HG02885 (cell line): Measurements from ENCODE around the gene CLCN4.
A peak's percentile ranks its signal among the peaks of the same experiment; 100 is the strongest.

Experiments
- ATAC-seq: cut with Tn5 transposase; IDR thresholded peaks from one replicate; pipeline ENCODE4 v1.9.1; 2021; ENCODE audit warnings: mild to moderate bottlenecking; ENCODE audit not compliant: unreplicated experiment, poor library complexity

The CLCN4 gene

DNA sequence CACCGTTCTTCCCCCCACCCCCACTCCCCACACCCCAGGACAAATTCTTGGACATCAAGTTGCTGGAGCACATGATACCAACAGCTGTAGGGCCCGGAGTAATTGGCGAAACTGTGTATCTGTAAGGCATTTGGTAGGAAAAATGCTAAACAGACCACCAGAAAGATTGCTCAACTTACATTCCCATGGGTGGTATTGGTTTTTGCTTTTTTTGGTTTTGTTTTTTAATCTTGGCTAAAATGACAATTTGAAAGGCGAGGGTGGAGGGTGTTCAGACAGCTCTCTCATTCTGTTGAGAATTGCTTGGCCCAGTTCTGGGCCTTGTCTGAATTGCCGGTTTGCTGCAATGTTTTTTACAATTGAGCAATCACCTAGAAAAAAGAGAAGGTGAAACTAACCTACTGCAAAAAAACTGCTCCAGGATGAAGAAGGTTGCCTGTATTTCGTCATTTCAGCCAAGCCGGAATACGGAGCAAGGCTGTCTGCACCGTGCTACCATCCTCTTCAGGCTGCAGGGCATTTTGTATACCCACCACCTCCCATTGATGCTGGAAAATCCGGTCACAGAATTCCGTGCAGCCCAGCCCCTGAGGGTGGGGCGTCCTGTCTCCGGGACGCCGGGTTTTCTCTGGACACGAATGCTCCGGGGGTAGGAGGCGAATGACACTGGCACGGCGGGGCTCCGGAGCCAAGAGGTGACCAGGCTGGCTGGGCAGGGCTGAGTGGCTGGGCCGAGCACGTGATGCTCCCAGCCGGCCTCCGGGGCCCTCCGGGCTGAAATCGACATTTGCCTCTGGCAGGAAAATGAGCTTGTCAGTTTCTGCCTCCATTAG lies at the start of gene CLCN4:
Gene CLCN4, plus strand, starts transcription at position 777 of the 833 bp plus-strand sequence. CDS start 28,058 bp downstream, outside the sequence.
- peak; percentile 66 for ATAC-seq

DNA sequence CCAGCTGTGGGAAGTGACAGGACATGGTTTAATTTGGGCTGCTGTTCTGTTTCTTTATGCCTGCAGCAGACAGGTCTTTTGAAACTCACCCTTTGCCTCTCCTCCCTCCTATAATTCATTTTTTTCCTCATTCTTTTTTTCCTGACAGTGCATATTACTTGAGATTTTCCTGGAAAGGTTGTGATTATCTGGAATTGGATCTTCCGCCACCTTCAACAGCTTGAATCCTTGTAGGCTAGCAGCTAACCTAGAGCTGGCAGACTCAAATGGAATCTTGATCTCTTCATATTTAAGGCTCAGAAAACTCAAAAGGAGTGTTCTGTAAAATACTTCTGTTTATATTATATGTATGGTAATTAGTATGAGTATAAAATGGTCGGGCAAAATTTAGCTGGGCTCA lies 49.3 kb upstream of the CLCN4 start:
- ATAC-seq: no peak

DNA sequence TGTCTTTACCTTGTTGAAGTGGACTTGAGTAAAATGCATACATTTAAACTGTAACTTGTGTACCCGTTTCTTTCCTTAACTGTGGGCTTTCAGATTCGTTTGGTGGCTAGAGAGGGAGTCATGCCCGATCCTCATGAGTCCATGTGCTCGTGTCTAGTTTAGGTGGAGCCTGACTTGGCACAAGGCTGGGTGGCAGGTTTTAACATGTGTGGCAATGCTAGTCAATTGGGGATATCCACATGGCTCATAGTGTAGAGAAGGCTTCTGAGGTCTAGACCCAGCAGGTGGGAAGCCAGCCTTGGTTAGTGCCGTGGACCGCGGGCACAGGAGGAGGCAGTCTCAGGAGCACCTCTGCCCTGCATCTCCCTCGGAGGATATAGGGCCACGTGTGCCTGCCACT lies 48.5 kb upstream of the CLCN4 start:
- no peak for ATAC-seq

DNA sequence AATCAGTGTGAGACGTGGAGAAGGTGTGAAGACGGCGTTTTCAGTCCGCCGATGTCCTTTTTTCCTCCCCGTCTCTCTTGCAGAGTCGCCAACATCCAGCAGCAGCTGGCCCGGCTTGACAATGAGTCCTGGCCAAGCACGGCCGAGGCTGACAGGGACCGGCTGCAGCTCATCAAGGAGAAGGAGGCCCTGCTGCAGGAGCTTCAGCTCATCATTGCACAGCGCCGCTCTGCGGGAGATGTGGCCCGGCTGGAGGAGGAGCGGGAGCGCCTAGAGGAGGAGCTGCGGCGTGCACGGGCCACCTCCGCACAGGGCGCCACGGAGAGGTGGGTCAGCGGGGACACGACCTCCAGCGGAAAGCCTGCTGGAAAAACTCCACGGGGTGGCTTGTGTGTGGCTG lies 47.1 kb upstream of the CLCN4 start:
- ATAC-seq: no peak

DNA sequence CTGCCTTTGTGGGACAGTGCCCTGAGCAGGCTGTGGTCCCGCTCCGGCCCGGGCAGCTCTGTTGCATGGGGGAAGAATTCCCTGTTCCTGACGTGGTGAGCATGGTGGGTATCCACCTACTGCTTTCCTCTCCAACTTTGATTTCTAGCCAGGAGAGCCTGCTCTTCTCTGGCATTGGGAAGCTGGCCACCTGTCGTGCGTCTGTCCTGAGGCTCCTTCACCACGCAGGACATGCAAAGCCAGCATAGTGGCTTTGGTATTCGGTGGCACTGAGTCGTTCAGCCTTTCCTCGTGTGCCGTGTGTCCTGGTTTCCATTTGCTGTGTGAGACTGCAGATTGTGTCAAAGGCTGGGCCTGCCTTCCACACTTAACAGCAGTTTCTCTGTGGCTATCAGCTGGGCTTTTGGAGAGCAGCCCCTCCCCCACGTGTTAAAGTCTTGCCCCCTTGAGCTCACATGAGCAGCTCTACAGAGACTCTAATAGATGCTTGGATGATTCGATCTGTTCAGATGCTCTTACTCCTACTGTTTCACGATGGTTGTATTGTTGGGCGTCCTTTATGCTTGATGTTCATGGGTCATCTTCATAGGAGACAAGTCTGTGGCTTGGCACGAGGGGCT lies 46.3 kb upstream of the CLCN4 start:
- ATAC-seq: no peak

DNA sequence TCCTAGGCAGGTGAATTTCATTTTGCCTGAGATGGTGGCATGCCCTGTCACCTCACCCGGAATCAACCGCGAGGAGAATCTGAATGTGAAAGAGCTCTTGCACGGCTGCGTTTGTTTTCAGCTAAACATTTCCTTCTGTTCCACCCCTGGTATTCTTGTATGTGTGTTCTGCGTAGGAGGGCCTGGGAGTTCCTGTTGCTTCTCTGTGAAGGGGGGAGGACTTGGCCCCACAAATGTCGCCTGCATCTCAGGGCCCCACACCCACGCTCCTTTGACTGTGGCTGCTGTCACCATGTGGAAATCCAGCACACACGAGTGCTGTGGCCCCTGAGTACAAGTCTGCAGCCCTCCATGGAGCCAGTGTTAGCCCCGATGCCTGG lies 45.8 kb upstream of the CLCN4 start:
- peak; percentile 52 for ATAC-seq

DNA sequence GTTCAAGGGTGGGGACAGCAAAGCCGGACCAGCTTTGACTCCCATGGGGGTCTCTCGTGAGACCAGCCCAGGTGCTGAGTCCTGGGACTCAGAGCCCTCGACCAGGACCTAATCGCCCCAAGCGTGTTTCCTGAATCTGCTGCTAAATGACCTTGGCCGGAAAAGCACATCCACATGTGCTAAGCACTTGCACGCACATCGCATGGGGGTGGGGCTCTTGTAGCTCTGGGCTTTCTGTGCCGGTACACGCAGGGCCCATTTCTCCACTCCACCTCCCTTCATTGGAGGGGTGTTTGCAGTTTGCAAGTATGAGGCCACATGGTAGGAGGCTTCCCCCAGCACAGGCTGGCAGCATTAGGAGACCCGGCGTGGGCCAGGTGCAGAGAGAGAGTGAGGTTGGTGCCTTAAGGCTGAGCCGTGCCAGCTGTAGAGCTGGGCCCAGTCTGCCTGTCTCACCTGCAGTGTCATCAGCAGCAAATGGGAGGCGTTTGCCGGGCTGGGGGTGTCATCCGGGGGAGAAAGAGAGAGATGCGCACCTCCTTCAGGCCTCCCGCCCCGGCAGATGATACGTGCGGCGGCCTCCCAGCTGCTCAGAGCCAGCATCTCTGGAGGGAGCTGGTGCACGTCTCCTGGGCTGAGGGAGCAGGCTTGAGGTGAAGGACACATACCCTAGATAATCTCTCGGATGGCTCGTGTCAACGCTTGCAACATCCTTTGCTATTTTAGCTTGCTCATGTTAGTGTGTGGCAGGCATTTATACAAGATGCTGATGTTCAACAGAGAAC lies 45.2 kb upstream of the CLCN4 start:
- peak; percentile 51 for ATAC-seq

DNA sequence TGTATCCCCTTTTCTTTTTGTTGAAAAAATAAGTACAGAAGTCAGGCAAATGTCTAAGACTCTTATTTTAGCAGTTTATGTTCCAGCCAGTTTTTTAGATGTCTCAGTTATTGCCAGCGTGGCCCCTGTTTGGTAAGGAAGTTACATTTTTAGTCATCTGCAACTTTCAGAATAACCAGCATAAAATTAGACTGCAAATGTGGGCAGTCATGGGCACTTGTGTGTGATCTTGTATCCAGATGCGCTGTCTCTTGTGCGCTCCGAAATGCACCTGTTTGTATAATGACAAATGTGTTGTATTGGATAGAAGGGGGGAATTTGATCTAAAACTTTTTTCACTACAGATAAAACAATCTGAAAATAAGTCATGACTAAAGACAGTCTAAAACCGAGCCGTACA lies 44.3 kb upstream of the CLCN4 start:
- ATAC-seq: peak; percentile 40

DNA sequence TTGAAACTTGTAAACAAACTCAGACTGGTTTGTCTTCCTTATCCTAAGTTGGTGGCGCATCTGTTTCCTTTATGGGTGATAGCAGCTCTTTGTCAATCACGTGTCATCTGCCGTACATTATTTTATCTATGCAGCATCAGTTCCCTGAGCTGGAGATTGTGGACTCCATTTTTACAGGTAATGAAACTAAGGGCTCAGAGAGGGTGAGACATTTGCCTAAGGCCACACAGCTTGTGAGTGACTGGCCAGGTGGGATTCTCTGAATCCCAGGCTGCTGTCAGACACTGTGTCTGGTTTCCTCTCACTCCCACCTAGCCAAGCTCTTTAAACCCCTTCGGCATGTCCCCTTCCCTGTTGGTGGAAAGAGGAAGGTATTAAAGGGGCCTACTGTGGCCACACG lies 41.7 kb upstream of the CLCN4 start:
- ATAC-seq: no peak

DNA sequence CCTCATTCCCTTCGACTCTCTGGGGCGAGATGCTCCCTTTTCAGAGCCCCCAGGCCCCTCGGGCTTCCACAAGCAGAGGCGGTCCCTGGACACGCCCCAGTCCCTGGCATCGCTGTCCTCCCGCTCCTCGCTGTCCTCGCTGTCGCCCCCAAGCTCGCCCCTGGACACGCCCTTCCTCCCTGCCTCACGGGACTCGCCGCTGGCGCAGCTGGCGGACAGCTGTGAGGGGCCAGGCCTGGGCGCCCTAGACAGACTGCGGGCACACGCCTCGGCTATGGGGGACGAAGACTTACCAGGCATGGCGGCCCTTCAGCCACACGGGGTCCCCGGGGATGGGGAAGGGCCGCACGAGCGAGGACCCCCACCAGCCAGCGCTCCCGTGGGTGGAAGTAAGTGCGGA lies 39.5 kb upstream of the CLCN4 start:
- no peak for ATAC-seq

DNA sequence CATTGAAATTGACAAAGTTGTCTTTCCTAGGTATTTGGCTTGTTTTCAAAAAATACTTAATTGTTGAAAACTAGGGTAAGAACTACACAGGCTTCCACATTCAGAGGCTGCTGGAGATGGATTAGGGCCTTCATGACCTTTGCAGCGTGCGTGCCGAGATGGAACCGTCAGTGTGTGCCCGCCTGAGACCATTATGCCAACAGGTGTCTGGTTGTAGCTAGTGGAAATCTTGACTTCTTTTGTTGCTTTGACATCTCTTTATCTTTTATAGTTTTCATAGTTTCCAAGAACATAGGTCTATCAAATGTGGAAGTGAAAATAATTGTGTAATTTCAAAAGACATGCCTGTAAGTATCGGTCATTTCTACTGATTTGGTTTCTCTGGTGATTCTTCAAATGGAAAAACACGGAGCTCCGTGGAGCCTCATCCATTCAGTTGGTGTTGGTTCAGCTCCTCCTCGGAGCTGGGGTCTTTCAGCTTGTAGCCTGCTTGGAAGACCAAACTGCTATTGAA lies 38.9 kb upstream of the CLCN4 start:
- no peak for ATAC-seq

DNA sequence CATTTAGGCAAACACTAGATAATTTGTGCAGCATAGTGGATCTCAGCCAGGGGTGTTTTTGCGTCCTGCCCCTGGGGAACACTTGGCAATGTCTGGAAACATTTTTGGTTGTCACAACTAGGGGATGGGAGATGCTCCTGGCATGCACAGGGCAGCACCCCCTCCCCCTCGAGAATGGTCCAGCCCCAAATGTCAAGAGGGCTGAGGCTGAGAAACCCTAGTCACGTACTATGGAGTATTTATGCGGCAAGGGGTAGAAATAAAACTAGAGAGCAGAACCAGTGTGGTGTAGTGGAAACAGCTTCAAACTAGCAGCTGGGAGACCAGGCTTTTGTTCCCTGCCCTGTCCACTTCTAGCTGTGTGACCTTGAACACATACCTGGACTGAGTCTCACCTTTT lies 38.2 kb upstream of the CLCN4 start:
- ATAC-seq: no peak

DNA sequence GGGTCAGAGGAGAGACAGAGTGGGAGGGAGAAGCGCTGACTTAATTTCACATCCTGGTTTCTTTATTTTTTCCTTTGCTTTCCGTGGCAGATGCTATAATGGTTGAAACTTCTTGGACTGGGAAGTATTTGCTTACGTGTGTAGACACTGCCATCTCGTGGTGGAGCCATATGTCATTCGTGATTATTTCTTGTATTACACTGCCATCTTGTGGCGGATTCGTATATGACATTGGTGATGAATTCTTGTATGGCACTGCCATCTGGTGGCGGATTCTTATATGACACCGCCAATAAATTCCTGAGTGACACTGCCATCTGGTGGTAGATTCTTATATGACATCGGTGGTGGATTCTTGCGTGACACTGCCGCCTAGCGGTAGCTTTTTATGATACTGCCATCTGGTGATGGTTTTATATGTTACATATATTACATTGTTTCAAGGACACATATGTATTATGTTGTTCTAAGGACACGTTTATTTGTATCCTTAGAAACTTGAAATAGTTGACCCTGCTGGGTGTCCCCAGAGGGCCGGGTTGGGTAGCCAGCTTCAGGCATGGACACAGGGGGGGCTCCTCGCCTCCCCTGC lies 37.3 kb upstream of the CLCN4 start:
- peak; percentile 61 for ATAC-seq

DNA sequence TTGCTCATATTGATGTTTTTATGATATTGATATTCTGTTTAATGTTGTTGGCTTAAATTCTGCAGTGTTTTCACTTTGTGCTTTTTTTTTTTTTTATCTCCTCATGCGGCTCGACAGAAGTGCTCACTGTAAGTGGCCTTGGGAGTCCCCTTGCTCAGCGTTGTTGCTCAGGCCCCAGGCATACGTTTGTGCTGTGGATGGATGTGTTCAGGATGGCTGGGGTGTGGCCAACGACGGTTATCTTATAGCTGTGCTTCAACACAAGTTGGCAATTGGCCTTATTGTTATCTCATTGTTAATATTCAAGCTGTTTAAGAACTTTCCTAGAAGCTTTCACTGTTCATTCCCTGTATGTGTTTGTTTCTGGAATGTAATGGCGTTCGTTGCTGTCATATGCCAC lies 36.4 kb upstream of the CLCN4 start:
- no peak for ATAC-seq

DNA sequence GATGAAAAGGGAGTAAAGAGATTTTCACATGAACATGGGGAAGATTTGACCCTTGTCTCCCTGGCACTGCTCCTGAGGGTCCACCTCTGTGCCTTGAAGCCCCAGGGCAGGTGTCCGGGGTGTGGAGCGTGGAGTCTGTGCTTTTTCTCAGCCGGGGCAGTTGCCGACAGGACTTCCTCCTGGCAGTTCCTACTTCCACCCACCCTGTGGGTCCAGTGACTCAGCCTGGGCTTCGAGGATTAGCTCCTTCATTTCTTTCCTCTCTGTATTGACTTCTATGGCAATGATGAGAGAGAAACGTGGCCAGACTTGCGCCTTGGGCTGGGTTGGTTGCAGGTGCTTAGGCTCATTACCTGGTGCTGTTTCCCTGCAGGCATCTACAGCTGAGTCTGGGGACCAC lies 35.9 kb upstream of the CLCN4 start:
- ATAC-seq: no peak

DNA sequence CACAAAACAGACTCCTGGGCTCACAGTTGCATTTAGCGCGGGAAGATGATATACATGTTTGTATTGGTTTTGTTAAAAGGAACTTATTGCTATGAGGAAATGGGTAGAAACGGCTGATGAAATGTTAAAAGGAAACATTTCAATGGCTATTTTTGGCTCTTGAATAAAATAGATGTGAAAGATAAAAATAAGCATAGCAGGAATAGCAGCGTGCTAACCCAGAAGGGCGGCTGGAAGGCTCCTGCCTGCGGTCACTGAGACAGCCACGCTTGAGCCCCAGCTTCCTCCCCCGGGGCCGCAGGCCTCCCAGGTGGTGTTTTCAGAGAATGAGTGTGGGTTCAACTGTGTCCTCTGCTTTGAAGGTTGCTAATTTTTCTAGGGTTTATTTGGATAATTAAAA lies 35.0 kb upstream of the CLCN4 start:
- peak; percentile 80 for ATAC-seq

DNA sequence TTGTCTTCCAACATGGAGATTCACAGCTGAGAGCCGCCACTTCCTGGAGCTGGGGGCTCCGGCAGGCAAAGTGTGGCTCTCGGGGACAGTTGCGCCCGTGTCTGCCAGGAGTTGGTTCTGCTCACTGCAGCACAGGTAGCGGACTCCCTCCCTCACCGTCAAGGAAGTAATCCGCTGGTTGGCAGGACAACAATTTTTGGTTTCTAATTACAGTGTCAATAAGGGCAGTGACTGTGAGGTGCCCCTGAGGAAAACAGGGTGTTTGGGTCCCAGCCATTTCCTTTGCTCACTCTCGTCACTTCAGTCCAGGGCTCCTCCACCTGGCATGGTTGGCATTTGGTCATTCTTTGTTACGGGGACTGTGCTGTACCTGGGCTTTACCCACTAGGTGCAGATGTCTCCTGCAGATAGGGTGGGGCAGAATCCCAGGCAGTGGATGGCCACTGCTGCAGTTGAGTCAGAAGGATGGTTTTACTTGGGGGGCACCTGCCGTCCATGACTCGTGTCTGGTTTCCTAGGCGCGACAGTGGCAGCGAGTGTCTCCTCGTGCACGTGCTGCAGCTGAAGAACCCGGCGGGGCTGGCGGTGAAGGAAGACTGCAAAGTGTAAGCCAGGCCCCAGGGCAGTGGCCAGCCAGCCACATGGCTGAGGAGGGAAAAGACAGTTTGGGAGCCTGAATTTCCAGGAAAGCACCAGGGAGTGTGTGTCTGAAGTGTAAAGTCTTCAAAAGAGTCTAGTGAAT lies 32.1 kb upstream of the CLCN4 start:
- no peak for ATAC-seq

DNA sequence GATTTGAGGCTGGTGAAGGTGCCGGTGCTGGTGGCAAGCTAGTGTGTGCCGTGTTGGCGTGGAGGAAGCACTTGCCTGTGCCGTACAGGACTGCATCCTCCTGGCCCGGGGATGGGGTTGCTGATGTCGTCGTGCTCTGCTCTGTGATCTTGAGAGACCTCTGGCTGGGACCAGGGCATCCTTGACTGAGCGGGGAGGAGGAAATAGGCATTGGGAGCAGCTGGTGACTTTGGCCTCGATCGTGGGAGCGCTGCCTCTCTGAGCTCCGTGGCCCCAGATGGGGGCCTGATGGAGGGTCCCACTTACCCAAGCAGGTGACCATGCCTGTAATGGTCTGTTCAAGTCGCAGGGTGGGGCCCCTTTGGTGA lies 31.5 kb upstream of the CLCN4 start:
- ATAC-seq: no peak

DNA sequence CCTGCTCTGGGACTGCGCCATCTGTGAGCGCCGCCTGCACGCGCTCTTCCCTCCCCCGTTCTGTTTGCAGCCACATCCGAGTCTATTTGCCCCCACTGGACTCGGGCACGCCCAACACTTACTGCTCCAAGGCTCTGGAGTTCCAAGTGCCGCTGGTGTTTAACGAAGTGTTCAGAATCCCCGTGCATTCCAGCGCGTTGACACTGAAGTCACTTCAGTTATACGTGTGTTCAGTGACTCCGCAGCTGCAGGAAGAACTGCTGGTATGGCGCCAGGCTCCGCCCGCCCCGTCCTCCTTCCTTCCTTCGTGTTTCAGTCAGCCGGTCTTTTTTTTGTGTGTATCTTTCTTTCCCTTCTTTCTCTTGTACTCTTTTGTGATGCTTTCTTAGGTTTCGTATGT lies 30.7 kb upstream of the CLCN4 start:
- no peak for ATAC-seq

DNA sequence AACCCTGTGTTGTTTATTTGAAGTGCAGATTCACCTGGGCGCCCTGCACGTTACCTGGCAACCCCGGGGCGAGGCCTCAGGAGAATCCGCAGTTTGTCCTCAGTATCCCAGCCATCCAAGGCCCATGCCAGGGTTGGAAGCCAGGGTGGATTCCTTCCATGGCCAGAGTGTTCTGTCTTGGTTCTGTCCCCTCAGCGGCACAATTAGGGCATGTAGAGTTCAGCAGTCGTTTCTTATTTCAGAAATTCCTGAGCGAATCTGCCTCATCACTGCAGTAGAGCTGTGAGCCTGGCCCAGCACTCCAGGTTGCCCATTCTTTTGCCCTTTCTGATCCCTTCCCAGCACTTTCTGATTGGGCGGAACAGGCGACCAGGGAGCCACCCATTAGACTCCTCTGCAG lies 29.9 kb upstream of the CLCN4 start:
- no peak for ATAC-seq
